OCI-LY7 (cell line): ENCODE data around the gene DMD. TPM values are rescaled to one million over a fixed set of nuclear protein-coding genes. Genes with fewer than 3 reads are reported as not detected.
"Not testable (repeated sequence)": the region's sequence is repeated elsewhere in the genome, so short reads cannot be mapped to it uniquely, and the experiment has no call there.

Experiments
- BruUV-seq: library from RNA; stranded (reverse); fragments of 400-500 nt; replicated peaks from 2 replicates; lab custom pipeline; 2021; lab: Mats Ljungman, UMichigan
- CTCF ChIA-PET: fragments of 300-600 bp; sonication (Branson Sonifier 250); formaldehyde crosslinking; loops from one replicate; lab custom pipeline; 2022; ENCODE audit warnings: antibody characterized with exemption; ENCODE audit not compliant: unreplicated experiment; lab: Charles Lee
- POLR2A ChIA-PET: fragments of 300-600 bp; sonication (Branson Sonifier 250); formaldehyde crosslinking; loops from one replicate; lab custom pipeline; 2022; ENCODE audit warnings: antibody characterized with exemption; lab: Charles Lee
- DNase-seq: peaks from one replicate; pipeline ENCODE4 v3.0.0-alpha.2; 2015; ENCODE audit warnings: low spot score
- H2AFZ ChIP-seq: fragments of 200-600 bp; sonication (generic), shearing (Covaris generic); 2 replicates; pipeline ENCODE4 v1.6.1; 2014; ENCODE audit warnings: mild to moderate bottlenecking, antibody characterized with exemption, low read length, moderate library complexity
- H3K27ac ChIP-seq: fragments of 200-600 bp; sonication (generic); 2 replicates; pipeline ENCODE4 v1.5.1; 2014; ENCODE audit warnings: mixed run types, low read depth, mild to moderate bottlenecking, moderate library complexity, low read length, inconsistent platforms; ENCODE audit not compliant: poor library complexity, severe bottlenecking
- H3K36me3 ChIP-seq: fragments of 200-600 bp; sonication (generic); 2 replicates; pipeline ENCODE4 v1.6.1; 2014; ENCODE audit warnings: mild to moderate bottlenecking, antibody characterized with exemption, low read length, moderate library complexity, mixed read lengths; ENCODE audit not compliant: insufficient read depth
- H3K4me1 ChIP-seq: fragments of 200-600 bp; sonication (generic); 2 replicates; pipeline ENCODE4 v1.5.1; 2014; ENCODE audit warnings: mild to moderate bottlenecking, low read length; ENCODE audit not compliant: insufficient read depth, poor library complexity, severe bottlenecking
- H3K4me2 ChIP-seq: fragments of 200-600 bp; sonication (generic); 2 replicates; pipeline ENCODE4 v1.6.1; 2014; ENCODE audit warnings: mild to moderate bottlenecking, low read length
- H3K4me3 ChIP-seq: fragments of 200-600 bp; sonication (generic); 2 replicates; pipeline ENCODE4 v1.5.1; 2014; ENCODE audit warnings: mild to moderate bottlenecking, low read depth, low read length; ENCODE audit not compliant: poor library complexity, severe bottlenecking
- H3K79me2 ChIP-seq: fragments of 200-600 bp; sonication (generic); 2 replicates; pipeline ENCODE4 v1.6.1; 2016; ENCODE audit warnings: low read depth, mild to moderate bottlenecking, low read length, moderate library complexity, mixed read lengths; ENCODE audit not compliant: insufficient read depth
- H3K9me2 ChIP-seq: fragments of 200-600 bp; sonication (generic); 2 replicates; pipeline ENCODE4 v1.6.1; 2016; ENCODE audit warnings: mild to moderate bottlenecking, low read length, mixed read lengths; ENCODE audit not compliant: insufficient read depth
- H3K9me3 ChIP-seq: fragments of 200-600 bp; sonication (generic); 2 replicates; pipeline ENCODE4 v1.6.1; 2014; ENCODE audit warnings: mild to moderate bottlenecking, mixed run types, low read length, mixed read lengths
- H4K20me1 ChIP-seq: fragments of 200-600 bp; sonication (generic); 2 replicates; pipeline ENCODE4 v1.6.1; 2014; ENCODE audit warnings: mild to moderate bottlenecking, antibody characterized with exemption, low read length, moderate library complexity, mixed read lengths; ENCODE audit not compliant: insufficient read depth
- CTCF ChIP-seq: fragments of 200-600 bp; sonication (generic); conservative IDR thresholded peaks from 2 replicates; pipeline ENCODE4 v1.5.1; 2014; ENCODE audit warnings: mild to moderate bottlenecking, antibody characterized with exemption, low read length, moderate library complexity, mixed read lengths
- EZH2phosphoT487 ChIP-seq: fragments of 200-600 bp; sonication (generic); IDR thresholded peaks from 2 replicates; pipeline ENCODE4 v1.6.1; 2018; ENCODE audit warnings: low read depth, borderline replicate concordance, mild to moderate bottlenecking, mixed run types, antibody characterized with exemption, low read length, moderate library complexity, mixed read lengths
- intact Hi-C: fragments of 100-400 bp; cut with micrococcal nuclease; formaldehyde crosslinking; loops from one replicate; pipeline ENCODE4 v1.10.0; 2022; ENCODE audit not compliant: unreplicated experiment
- total RNA-seq, 2 experiments: library from RNA; depleted of rRNA in 1 of 2; stranded (reverse); fragments of >200 nt in 1 of 2; shearing (Covaris generic) in 1 of 2; gene quantifications; 2 replicates each; pipeline ENCODE4 v1.2.3, GENCODE V29; 2014 to 2022

DMD gene
- total RNA-seq, 2 experiments from 2014 or later: 20.5 to 61.4 TPM

- H2AFZ ChIP-seq: no peak overlapping the region
- no peaks in the 10 kb centered on the region for H3K9me3 ChIP-seq
- no peak for TF ChIP-seq EZH2phosphoT487
- no peak for TF ChIP-seq CTCF
- H3K4me2 ChIP-seq: no peak overlapping the region
- POLR2A ChIA-PET: no interaction called here
- intact Hi-C loops: no loop called here
- no TSS peak for BruUV-seq
- H3K27ac ChIP-seq: no peak overlapping the region
- no peak for DNase-seq
- H4K20me1 ChIP-seq: no peaks in the 10 kb centered on the region
- H3K4me1 ChIP-seq: no peaks in the 10 kb centered on the region
- no peaks in the 10 kb centered on the region for H3K36me3 ChIP-seq
- CTCF ChIA-PET: no interaction called here
- H3K9me2 ChIP-seq: no peaks in the 10 kb centered on the region
- no peaks in the 10 kb centered on the region for H3K79me2 ChIP-seq
- H3K4me3 ChIP-seq: no peak overlapping the region
Observed at GRCh38 chrX:31480696-31481095, 1730.7 kb downstream of the DMD start.

- no peaks in the 10 kb centered on the region for H3K36me3 ChIP-seq
- no peaks in the 10 kb centered on the region for H3K9me2 ChIP-seq
- H3K4me3 ChIP-seq: no peak overlapping the region
- no peak overlapping the region for H3K4me2 ChIP-seq
- ChIA-PET CTCF (no interaction called here), POLR2A (interaction anchor here (0.6 kb wide), 1 partner anchor 110 kb away, joined by 5 read pairs; no protein-coding TSS in a partner anchor)
- DNase-seq: no peak
- intact Hi-C loops: no loop called here
- H4K20me1 ChIP-seq: no peaks in the 10 kb centered on the region
- no peaks in the 10 kb centered on the region for H3K9me3 ChIP-seq
- TF ChIP-seq CTCF (no peak), EZH2phosphoT487 (no peak)
- no TSS peak for BruUV-seq
- H2AFZ ChIP-seq: no peak overlapping the region
- H3K27ac ChIP-seq: no peak overlapping the region
- H3K79me2 ChIP-seq: no peaks in the 10 kb centered on the region
- no peaks in the 10 kb centered on the region for H3K4me1 ChIP-seq
Observed at GRCh38 chrX:31471229-31471628, 1740.1 kb downstream of the DMD start.

- CTCF ChIA-PET: not testable (repeated sequence)
Observed at GRCh38 chrX:31470753-31471152, 1740.6 kb downstream of the DMD start.

More at GRCh38 chrX:31470753-31471152, 1740.6 kb downstream of the DMD start:
- H3K9me2 ChIP-seq, H3K79me2 ChIP-seq, H4K20me1 ChIP-seq, intact Hi-C loops, H3K9me3 ChIP-seq, BruUV-seq, H3K4me2 ChIP-seq, DNase-seq, H3K27ac ChIP-seq, H3K4me1 ChIP-seq, H3K4me3 ChIP-seq, H2AFZ ChIP-seq, POLR2A ChIA-PET, H3K36me3 ChIP-seq: not testable (repeated sequence)
